ENCODE measurements around the gene DLGAP1.

DLGAP1 gene

GRCh38 chr18:3447895-3448837 lies 1006.9 kb downstream of the DLGAP1 start:
- Histone ChIP-seq H3K27ac (ENCODE audit: low read length) (peak overlapping the region; percentile 95), H4K20me1 (ENCODE audit: insufficient read depth, low read length) (no peaks in the 10 kb centered on the region), H3K9me3 (ENCODE audit: insufficient read depth, low read length) (no peaks in the 10 kb centered on the region), H3K9ac (ENCODE audit: low read length) (peak overlapping the region; percentile 99), H3K4me1 (ENCODE audit: low read length) (peaks cover 20% of the 10 kb centered on the region), H2AFZ (ENCODE audit: low read depth, low read length) (0 out of 2 replicates have a peak overlapping the region, but pooled peaks have one; percentile 10), H3K36me3 (replicated peaks; ENCODE audit: low read depth, low read length) (peaks cover 29% of the 10 kb centered on the region), H3K27me3 (ENCODE audit: low read depth, low read length) (no peaks in the 10 kb centered on the region), H3K4me2 (ENCODE audit: low read length) (peak overlapping the region; percentile 84), H3K4me3 (ENCODE audit: low read length) (peak overlapping the region; percentile 94), H3K79me2 (ENCODE audit: low read length) (peaks cover 52% of the 10 kb centered on the region)
- TF ChIP-seq, protein P1, sequence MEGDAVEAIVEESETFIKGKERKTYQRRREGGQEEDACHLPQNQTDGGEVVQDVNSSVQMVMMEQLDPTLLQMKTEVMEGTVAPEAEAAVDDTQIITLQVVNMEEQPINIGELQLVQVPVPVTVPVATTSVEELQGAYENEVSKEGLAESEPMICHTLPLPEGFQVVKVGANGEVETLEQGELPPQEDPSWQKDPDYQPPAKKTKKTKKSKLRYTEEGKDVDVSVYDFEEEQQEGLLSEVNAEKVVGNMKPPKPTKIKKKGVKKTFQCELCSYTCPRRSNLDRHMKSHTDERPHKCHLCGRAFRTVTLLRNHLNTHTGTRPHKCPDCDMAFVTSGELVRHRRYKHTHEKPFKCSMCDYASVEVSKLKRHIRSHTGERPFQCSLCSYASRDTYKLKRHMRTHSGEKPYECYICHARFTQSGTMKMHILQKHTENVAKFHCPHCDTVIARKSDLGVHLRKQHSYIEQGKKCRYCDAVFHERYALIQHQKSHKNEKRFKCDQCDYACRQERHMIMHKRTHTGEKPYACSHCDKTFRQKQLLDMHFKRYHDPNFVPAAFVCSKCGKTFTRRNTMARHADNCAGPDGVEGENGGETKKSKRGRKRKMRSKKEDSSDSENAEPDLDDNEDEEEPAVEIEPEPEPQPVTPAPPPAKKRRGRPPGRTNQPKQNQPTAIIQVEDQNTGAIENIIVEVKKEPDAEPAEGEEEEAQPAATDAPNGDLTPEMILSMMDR (IDR thresholded peaks at IDR 0.05; ENCODE audit: low read depth, low read length), result no peak; the same call in none of the 2 replicates
- TF ChIP-seq EZH2phosphoT487 (IDR thresholded peaks at IDR 0.05; ENCODE audit: low read depth), result no peak

DNA sequence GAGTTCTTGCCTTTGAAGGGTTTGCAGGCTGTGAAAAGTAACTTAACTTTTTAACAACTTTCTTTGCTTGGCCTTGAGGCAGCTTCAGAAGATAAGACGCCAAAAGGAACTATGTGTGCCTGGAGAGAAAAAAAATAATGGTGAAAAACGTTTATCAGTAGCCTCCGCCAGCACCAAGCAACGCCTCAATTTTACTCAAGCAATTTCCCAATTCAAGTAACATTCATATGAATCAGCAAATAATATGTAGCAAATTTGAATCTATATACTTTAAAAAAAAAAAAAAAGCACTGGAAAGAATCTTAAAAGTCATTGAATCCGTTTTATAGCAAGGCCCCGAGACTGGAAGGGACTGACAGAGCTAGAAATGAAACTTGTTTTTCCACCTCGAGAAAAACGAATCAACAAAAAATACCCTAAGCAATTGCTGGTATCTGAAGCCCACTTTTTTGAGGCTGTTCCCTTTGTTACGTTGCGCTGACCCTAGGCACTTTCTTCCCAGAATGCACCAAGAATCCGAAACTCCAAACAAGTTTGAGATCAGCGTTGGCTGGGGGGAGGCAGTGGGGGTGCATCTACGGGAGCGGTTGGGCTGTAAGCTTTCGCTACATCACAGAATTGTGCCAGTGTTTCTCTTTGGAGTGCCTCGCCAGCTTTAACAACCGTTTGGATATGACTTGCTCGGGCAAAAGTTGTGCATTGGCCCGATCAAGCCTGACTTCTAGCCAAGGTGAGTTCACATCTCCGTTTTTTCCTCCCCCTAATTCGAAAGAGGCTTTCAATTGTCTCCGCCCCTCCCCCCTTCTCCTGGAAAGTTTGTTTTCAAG lies 1007.8 kb downstream of the DLGAP1 start:
- no peaks in the 10 kb centered on the region for H3K27me3 ChIP-seq (ENCODE audit: low read depth, low read length)
- TF ChIP-seq, protein P1 (IDR thresholded peaks at IDR 0.05; ENCODE audit: low read depth, low read length), result no peak
- TF ChIP-seq EZH2phosphoT487 (IDR thresholded peaks at IDR 0.05; ENCODE audit: low read depth), result no peak
- peak overlapping the region; percentile 94 for H3K4me3 ChIP-seq (ENCODE audit: low read length)
- H3K4me1 ChIP-seq (ENCODE audit: low read length), result peaks cover 20% of the 10 kb centered on the region
- peak overlapping the region; percentile 95 for H3K27ac ChIP-seq (ENCODE audit: low read length)
- H4K20me1 ChIP-seq (ENCODE audit: insufficient read depth, low read length), result no peaks in the 10 kb centered on the region
- peak overlapping the region; percentile 99 for H3K9ac ChIP-seq (ENCODE audit: low read length)
- H3K36me3 ChIP-seq (replicated peaks; ENCODE audit: low read depth, low read length), result peaks cover 20% of the 10 kb centered on the region
- H3K9me3 ChIP-seq (ENCODE audit: insufficient read depth, low read length), result no peaks in the 10 kb centered on the region
- H3K4me2 ChIP-seq (ENCODE audit: low read length), result peak overlapping the region; percentile 84
- H3K79me2 ChIP-seq (ENCODE audit: low read length), result peaks cover 44% of the 10 kb centered on the region
- H2AFZ ChIP-seq (ENCODE audit: low read depth, low read length), result 0 out of 2 replicates have a peak overlapping the region, but pooled peaks have one; percentile 10
